Skeletal muscle tissue (tissue), 4 donors: Measurements from ENCODE around the gene PGC. TPM values are rescaled to one million over a fixed set of nuclear protein-coding genes. Genes with fewer than 3 reads are reported as not detected.
A peak's percentile ranks its signal among the peaks of the same experiment; 100 is the strongest.

Experiments used
- H3K27ac ChIP-seq: one replicate; pipeline ENCODE4 v1.7.0; 2013; ENCODE audit warnings: mild to moderate bottlenecking, low read depth, low read length, inconsistent platforms
- H3K27me3 ChIP-seq, 3 donors: one replicate each; pipeline ENCODE4 v1.7.0; 2013; ENCODE audit warnings: low read length in 3 of 3; ENCODE audit not compliant: control insufficient read depth in 3 of 3, insufficient read depth in 3 of 3
- H3K36me3 ChIP-seq, 3 donors: one replicate each; pipeline ENCODE4 v1.7.0; 2013; ENCODE audit warnings: low read length in 3 of 3; ENCODE audit not compliant: control insufficient read depth in 3 of 3, insufficient read depth in 3 of 3
- H3K4me1 ChIP-seq, 3 donors: one replicate each; pipeline ENCODE4 v1.7.0; 2013; ENCODE audit warnings: low read length in 3 of 3, mild to moderate bottlenecking in 3 of 3; ENCODE audit not compliant: control insufficient read depth in 3 of 3, insufficient read depth in 3 of 3
- H3K4me3 ChIP-seq, 3 donors: one replicate each; pipeline ENCODE4 v1.7.0; 2013; ENCODE audit warnings: low read length in 3 of 3
- H3K9ac ChIP-seq, 3 donors: one replicate each; pipeline ENCODE4 v1.7.0; 2013; ENCODE audit warnings: low read length in 3 of 3, mild to moderate bottlenecking in 3 of 3, moderate library complexity in 2 of 3, low read depth in 1 of 3
- H3K9me3 ChIP-seq, 3 donors: one replicate each; pipeline ENCODE4 v1.7.0; 2013; ENCODE audit warnings: low read length in 3 of 3; ENCODE audit not compliant: control insufficient read depth in 3 of 3
- total RNA-seq: library from RNA; depleted of rRNA; stranded (reverse); fragments of >200 nt; gene quantifications from one replicate; pipeline ENCODE4 v1.2.3, GENCODE V29; 2014
- donor health status: Osteomylitis.

Gene PGC
- total RNA-seq, 1 donor from 2014 or later, result 0.52 TPM

GRCh38 chr6:41732149-41732548 is 15.0 kb downstream of the PGC start:
- Histone ChIP-seq H3K27me3 (no peaks in the 10 kb centered on the region), H3K9me3 (no peaks in the 10 kb centered on the region), H3K9ac (peak overlapping the region in 2 of 3 donors; percentile 81 to 87), H3K27ac (peak overlapping the region; percentile 45), H3K4me3 (peak overlapping the region in 2 of 3 donors; percentile 77 to 78), H3K36me3 (peaks cover 0 to 3% (median 0%) of the 10 kb centered on the region in 3 donors), H3K4me1 (peaks cover 66 to 74% (median 72%) of the 10 kb centered on the region in 3 donors)

- H3K4me3 ChIP-seq, result peak overlapping the region in 2 of 3 donors; percentile 77 to 78
- peak overlapping the region; percentile 45 for H3K27ac ChIP-seq
- H3K4me1 ChIP-seq, result peaks cover 70 to 80% (median 77%) of the 10 kb centered on the region in 3 donors
- no peaks in the 10 kb centered on the region for H3K27me3 ChIP-seq
- H3K9ac ChIP-seq, result peak overlapping the region; percentile 63 to 87 (median 66)
- no peaks in the 10 kb centered on the region for H3K9me3 ChIP-seq
- H3K36me3 ChIP-seq, result peaks cover 0 to 3% (median 0%) of the 10 kb centered on the region in 3 donors
Observed at GRCh38 chr6:41731561-41732086, 15.6 kb downstream of the PGC start.

- no peaks in the 10 kb centered on the region for H3K27me3 ChIP-seq
- peak overlapping the region; percentile 45 for H3K27ac ChIP-seq
- H3K36me3 ChIP-seq, result peaks cover 0 to 3% (median 0%) of the 10 kb centered on the region in 3 donors
- peak overlapping the region in 2 of 3 donors; percentile 22 to 77 for H3K4me3 ChIP-seq
- peak overlapping the region in 2 of 3 donors; percentile 60 to 63 for H3K9ac ChIP-seq
- no peaks in the 10 kb centered on the region for H3K9me3 ChIP-seq
- peaks cover 68 to 84% (median 73%) of the 10 kb centered on the region in 3 donors for H3K4me1 ChIP-seq
Observed at GRCh38 chr6:41730531-41731436, 16.4 kb downstream of the PGC start.

GRCh38 chr6:41729624-41730023 is 17.6 kb downstream of the PGC start:
- Histone ChIP-seq H3K4me1 (peaks cover 75 to 94% (median 80%) of the 10 kb centered on the region in 3 donors), H3K27ac (peak overlapping the region; percentile 83), H3K9me3 (no peaks in the 10 kb centered on the region), H3K9ac (peak overlapping the region in 2 of 3 donors; percentile 42 to 54), H3K4me3 (peak overlapping the region in 1 of 3 donors; percentile 1), H3K27me3 (no peaks in the 10 kb centered on the region), H3K36me3 (peaks cover 0 to 3% (median 0%) of the 10 kb centered on the region in 3 donors)

GRCh38 chr6:41728954-41729353 is 18.2 kb downstream of the PGC start:
- H3K27ac ChIP-seq, result peak overlapping the region; percentile 83

GRCh38 chr6:41728073-41728936 is 18.9 kb downstream of the PGC start:
- Histone ChIP-seq H3K4me3 (peak overlapping the region; percentile 30 to 49 (median 35)), H3K9ac (peak overlapping the region; percentile 47 to 74 (median 61)), H3K36me3 (peaks cover 0 to 3% (median 0%) of the 10 kb centered on the region in 3 donors), H3K4me1 (peaks cover 82 to 98% (median 86%) of the 10 kb centered on the region in 3 donors), H3K27me3 (no peaks in the 10 kb centered on the region), H3K27ac (peak overlapping the region; percentile 83), H3K9me3 (no peaks in the 10 kb centered on the region)

More at GRCh38 chr6:41728954-41729353, 18.2 kb downstream of the PGC start:
- Histone ChIP-seq H3K9me3 (no peaks in the 10 kb centered on the region), H3K4me3 (peak overlapping the region in 2 of 3 donors; percentile 29 to 35), H3K27me3 (no peaks in the 10 kb centered on the region), H3K9ac (peak overlapping the region; percentile 47 to 74 (median 57)), H3K4me1 (peaks cover 82 to 98% (median 86%) of the 10 kb centered on the region in 3 donors), H3K36me3 (peaks cover 0 to 3% (median 0%) of the 10 kb centered on the region in 3 donors)

- Histone ChIP-seq H3K4me3 (peak overlapping the region in 2 of 3 donors; percentile 24 to 30), H3K36me3 (peaks cover 0 to 3% (median 0%) of the 10 kb centered on the region in 3 donors), H3K9me3 (no peaks in the 10 kb centered on the region), H3K4me1 (peaks cover 82 to 98% (median 86%) of the 10 kb centered on the region in 3 donors), H3K27me3 (no peaks in the 10 kb centered on the region), H3K27ac (peak overlapping the region; percentile 83), H3K9ac (peak overlapping the region in 2 of 3 donors; percentile 61 to 74)
Observed at GRCh38 chr6:41727705-41728072, 19.5 kb downstream of the PGC start.

GRCh38 chr6:41726876-41727275 is 20.3 kb downstream of the PGC start:
- H3K27ac ChIP-seq, result peak overlapping the region; percentile 83
- H3K4me1 ChIP-seq, result peaks cover 80 to 96% (median 83%) of the 10 kb centered on the region in 3 donors
- no peaks in the 10 kb centered on the region for H3K9me3 ChIP-seq
- no peaks in the 10 kb centered on the region for H3K27me3 ChIP-seq
- H3K36me3 ChIP-seq, result no peaks in the 10 kb centered on the region
- H3K4me3 ChIP-seq, result peak overlapping the region in 1 of 3 donors; percentile 27
- peak overlapping the region in 1 of 3 donors; percentile 74 for H3K9ac ChIP-seq
